Stimulated activated naive B cell treated with anti-CD40 and anti-IgM and Interleukin-4, amounts not matched to agents 10 μg/mL and 1 μg/mL and 100 μg/mL, for 72 hours (primary cell): Measurements from ENCODE around the gene ANP32B.

Experiments used
- ATAC-seq, 2 donors: fragments of 150-1000 bp; cut with Tn5 transposase; replicated peaks; 2 replicates each; pipeline ENCODE4 v1.10.0; 2021; ENCODE audit warnings: moderate library complexity in 1 of 2
- DNase-seq: peaks from one replicate; pipeline ENCODE4 v3.0.0; 2021
- H3K27ac Mint-ChIP-seq: one replicate; pipeline ENCODE4 v1.8.0; 2022; ENCODE audit warnings: mild to moderate bottlenecking, mixed read lengths
- H3K27me3 Mint-ChIP-seq, 2 donors: one replicate each; pipeline ENCODE4 v1.8.0; 2022; ENCODE audit warnings: mixed read lengths in 2 of 2
- H3K36me3 Mint-ChIP-seq, 2 donors: one replicate each; pipeline ENCODE4 v1.8.0; 2022; ENCODE audit warnings: mixed read lengths in 2 of 2, mild to moderate bottlenecking in 1 of 2
- H3K4me1 Mint-ChIP-seq, 2 donors: one replicate each; pipeline ENCODE4 v1.8.0; 2022; ENCODE audit warnings: mixed read lengths in 2 of 2, mild to moderate bottlenecking in 1 of 2
- H3K4me3 Mint-ChIP-seq, 2 donors: one replicate each; pipeline ENCODE4 v1.8.0; 2022; ENCODE audit warnings: mild to moderate bottlenecking in 2 of 2, mixed read lengths in 2 of 2, moderate library complexity in 1 of 2
- H3K9me3 Mint-ChIP-seq, 2 donors: one replicate each; pipeline ENCODE4 v1.8.0; 2022; ENCODE audit warnings: mixed read lengths in 2 of 2, mild to moderate bottlenecking in 1 of 2

The ANP32B gene

DNA sequence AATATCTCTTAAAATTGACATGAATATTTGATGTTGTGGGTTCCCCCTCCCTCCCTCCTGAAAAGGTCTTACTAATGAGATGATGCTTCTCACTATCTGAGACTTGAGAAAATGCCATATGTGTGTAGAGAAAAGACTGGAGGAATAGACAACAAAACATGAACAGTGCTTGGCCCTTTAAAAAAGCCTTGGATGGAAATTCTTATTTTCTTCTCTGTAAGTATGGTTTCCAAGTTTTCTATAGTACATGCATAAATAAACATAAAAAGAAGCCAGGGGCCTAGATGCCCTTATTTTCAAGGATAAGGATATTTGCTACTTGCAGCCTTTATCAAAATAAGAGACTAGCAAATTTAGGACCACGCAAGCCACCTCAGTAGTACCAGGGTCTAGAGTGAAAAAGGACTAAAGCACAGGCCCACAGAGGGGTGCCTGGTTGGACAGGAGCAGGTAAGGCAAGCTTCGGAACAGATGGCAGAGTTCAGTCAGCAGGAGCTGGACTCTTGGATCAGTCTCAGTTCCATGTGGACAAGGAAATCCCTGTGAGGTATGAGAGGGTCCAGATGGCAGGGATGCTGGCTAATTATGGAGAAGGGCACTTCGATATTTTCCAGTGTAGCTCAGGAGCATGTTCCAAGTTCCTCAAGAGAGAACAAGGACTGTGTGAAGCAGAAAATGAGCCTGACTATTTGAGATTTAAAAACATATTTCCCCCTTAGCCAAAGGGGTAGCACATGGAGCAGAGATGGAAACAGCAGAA, 4.6 kb upstream of the ANP32B start:
- no peak for DNase-seq
- Mint-ChIP-seq H3K27me3 (no peaks in the 10 kb centered on the region), H3K9me3 (peaks cover 0 to 1% of the 10 kb centered on the region in 2 donors), H3K4me3 (no peak overlapping the region), H3K4me1 (peaks cover 5 to 11% of the 10 kb centered on the region in 2 donors), H3K36me3 (peaks cover 2 to 4% of the 10 kb centered on the region in 2 donors), H3K27ac (no peak overlapping the region)
- ATAC-seq: no peak

DNA sequence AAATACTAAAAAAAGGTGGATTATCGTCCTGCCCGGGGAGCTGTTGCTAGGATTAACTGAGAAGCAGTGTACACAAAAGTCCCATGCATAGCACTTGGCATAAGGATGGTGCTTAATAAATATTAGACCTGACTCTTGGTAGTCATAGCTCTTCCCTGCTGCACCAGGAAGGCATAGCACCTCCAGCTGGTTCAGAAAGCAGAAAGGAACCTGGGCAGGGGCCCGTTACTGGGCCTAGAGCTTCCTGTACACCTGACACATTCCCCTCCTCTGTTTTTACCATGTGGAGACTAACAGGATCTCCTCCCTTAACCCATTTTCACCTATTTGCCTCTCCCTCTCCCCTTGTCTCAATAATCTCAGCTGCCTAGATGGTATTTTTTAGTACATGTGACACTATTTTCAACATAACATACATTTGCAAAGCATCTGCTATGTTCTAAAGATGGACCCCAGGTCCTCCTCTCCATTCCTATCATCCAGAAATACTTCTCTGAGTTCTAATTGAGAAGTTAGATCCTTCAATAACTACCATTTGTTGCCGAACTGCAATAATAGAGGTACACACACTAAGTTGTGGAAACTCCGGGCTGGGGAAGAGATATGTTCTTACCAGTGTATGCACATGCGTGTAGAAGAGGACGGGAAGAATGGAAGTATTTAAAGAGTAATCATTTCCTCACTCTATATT, 3.2 kb upstream of the ANP32B start:
- Mint-ChIP-seq H3K4me1 (peaks cover 5 to 11% of the 10 kb centered on the region in 2 donors), H3K4me3 (no peak overlapping the region), H3K27me3 (no peaks in the 10 kb centered on the region), H3K9me3 (peaks cover 0 to 1% of the 10 kb centered on the region in 2 donors), H3K36me3 (peaks cover 2 to 4% of the 10 kb centered on the region in 2 donors), H3K27ac (no peak overlapping the region)
- DNase-seq (no peak), ATAC-seq (no peak)

DNA sequence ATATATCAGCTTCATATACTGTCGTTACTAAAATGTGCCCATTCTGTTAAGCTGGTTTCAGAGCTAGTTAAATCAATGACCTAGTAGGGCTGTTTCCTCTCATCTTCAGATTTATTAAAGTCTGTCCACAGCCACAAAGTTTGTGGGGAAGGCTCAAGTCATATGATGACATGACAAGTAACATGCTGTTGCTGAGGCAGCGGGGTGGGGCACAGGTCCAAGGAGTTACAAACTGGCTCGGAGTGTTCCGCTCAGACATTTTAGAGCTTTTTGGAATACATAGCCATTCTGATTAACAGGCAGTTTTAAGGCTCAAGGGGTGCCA, 2.7 kb upstream of the ANP32B start:
- H3K27ac Mint-ChIP-seq: no peak overlapping the region

DNA sequence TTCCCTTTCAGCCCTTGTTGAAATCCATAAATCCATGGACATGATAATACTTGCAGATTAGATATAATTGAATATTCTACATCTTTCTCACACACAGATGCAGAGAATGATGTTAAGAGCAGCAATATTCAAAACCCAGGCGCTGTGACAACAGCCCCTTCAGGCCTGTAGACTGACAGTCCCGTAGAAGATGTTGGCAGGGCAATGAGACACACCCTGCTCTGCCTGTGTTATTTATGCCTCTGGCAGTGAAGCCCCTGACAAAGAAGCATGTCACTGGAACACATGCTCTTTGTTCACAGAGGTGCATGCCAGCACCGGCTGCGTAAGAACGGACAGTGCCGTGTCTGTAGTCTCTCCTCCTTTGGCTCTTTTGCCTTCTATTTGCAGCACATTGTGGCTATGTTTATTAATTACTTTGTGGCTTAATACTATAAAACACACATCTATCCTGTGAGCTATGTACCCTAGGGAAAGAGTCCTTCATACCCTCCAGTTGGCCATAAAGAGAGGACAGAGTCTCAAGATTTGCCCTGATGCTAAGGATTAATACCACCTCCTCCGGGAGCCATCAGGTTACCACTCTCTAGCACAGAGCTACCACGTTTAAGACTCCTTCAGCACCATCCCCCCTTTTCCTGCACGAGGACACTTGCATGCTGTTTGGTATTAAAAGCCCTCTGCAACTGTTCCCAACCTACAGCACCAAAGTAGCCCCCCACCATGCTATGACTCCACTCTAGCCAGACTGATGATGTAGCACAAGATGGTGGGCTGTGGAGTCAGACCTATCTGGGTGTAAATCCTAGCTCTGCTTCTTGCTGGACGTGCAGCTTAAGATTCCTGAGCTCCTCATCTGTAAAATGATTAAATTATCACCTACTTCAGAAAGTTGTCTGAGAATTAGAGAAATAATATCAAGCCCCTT, 2.0 kb upstream of the ANP32B start:
- peaks cover 0 to 5% of the 10 kb centered on the region in 2 donors for H3K36me3 Mint-ChIP-seq
- DNase-seq (no peak), ATAC-seq (no peak)
- no peaks in the 10 kb centered on the region for H3K9me3 Mint-ChIP-seq
- peaks cover 7 to 14% of the 10 kb centered on the region in 2 donors for H3K4me1 Mint-ChIP-seq
- H3K4me3 Mint-ChIP-seq: no peak overlapping the region
- H3K27me3 Mint-ChIP-seq: no peaks in the 10 kb centered on the region
- H3K27ac Mint-ChIP-seq: no peak overlapping the region

More for the DNA sequence above, 2.7 kb upstream of the ANP32B start:
- Mint-ChIP-seq H3K4me1 (peaks cover 5 to 11% of the 10 kb centered on the region in 2 donors), H3K27me3 (no peaks in the 10 kb centered on the region), H3K36me3 (peaks cover 0 to 2% of the 10 kb centered on the region in 2 donors), H3K9me3 (no peaks in the 10 kb centered on the region), H3K4me3 (no peak overlapping the region)
- DNase-seq (no peak), ATAC-seq (no peak)

DNA sequence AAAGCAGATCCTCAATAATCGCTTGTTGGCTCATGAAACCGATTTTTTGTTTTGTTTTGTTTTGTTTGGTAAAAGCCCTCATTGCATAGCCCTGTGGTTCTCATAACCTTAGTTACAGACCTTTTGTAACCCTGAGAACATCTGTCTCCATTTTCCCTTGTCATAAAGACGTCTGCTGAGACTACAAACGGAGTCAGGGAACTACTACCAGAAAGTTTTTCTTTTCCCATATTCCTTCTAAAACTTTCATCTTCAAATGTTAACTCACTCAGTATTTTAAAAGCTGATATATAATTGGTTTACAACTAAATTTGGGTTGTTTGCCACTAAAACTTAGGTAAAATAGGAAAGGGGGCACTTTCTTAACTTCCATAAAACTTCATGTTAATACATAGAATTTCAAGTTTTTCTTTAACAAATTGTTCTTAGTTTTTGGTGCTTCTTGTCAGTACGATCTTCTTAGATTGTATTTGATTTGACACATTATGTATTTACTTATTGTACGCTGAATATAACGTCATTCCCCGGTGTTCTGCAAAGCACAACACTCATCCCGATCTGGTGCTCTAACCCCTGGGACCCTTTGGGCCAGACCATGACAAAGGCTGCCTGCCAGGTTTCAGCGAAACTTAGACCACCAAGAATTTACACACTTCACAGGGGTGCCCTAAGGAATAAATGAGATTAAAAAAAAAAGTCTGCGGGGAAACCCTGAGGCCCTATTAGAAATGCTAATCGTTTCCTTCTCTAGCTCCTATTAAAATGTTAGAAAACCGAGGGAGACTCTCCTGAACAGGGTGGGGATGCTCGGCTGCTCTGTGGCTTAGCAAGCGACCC, 1.1 kb upstream of the ANP32B start:
- H3K4me1 Mint-ChIP-seq: peaks cover 12 to 21% of the 10 kb centered on the region in 2 donors
- ATAC-seq: no peak

DNA sequence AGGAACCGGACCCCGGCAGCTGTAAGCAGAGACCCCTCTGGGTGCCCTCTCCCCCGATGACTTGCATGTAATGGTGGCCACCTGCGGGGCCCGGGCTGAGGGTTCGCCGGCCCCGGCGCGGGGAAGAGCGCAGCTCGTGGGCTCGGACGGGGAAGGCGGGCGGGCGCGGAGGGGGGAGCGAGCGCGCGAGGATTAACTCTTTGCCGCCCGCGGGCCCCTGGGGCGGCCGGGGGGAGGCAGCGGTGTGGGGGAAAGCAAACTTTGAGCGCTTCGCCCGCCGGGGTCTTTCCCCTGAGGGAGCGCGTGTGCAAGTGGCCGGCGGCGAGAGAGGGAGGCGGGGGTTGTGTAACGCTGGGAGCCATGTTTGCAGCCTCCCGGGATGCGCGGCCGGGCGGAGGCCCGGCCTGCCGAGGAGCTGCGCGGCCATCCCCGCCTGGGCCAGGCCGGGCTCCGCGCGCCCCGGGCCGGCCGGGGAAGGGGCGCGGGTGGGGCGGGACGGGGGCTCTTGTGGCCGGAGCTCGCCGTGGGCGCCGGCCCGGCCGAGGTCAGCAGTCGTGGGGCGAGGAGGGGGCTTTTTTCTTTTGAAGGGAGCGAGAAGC, 547 bp downstream of the ANP32B start:
- DNase-seq (peak; percentile 51), ATAC-seq (peak; percentile 28 to 29)
- H3K4me3 Mint-ChIP-seq: peak overlapping the region; percentile 84 to 93
- peaks cover 20 to 35% of the 10 kb centered on the region in 2 donors for H3K4me1 Mint-ChIP-seq
- H3K9me3 Mint-ChIP-seq: no peaks in the 10 kb centered on the region
- peak overlapping the region; percentile 96 for H3K27ac Mint-ChIP-seq
- H3K36me3 Mint-ChIP-seq: peaks cover 4 to 15% of the 10 kb centered on the region in 2 donors
- H3K27me3 Mint-ChIP-seq: no peaks in the 10 kb centered on the region

More for the DNA sequence above, 1.1 kb upstream of the ANP32B start:
- Mint-ChIP-seq H3K36me3 (peaks cover 0 to 11% of the 10 kb centered on the region in 2 donors), H3K4me3 (peak overlapping the region; percentile 84 to 93), H3K27ac (peak overlapping the region; percentile 93), H3K9me3 (no peaks in the 10 kb centered on the region), H3K27me3 (no peaks in the 10 kb centered on the region)
- no peak for DNase-seq

DNA sequence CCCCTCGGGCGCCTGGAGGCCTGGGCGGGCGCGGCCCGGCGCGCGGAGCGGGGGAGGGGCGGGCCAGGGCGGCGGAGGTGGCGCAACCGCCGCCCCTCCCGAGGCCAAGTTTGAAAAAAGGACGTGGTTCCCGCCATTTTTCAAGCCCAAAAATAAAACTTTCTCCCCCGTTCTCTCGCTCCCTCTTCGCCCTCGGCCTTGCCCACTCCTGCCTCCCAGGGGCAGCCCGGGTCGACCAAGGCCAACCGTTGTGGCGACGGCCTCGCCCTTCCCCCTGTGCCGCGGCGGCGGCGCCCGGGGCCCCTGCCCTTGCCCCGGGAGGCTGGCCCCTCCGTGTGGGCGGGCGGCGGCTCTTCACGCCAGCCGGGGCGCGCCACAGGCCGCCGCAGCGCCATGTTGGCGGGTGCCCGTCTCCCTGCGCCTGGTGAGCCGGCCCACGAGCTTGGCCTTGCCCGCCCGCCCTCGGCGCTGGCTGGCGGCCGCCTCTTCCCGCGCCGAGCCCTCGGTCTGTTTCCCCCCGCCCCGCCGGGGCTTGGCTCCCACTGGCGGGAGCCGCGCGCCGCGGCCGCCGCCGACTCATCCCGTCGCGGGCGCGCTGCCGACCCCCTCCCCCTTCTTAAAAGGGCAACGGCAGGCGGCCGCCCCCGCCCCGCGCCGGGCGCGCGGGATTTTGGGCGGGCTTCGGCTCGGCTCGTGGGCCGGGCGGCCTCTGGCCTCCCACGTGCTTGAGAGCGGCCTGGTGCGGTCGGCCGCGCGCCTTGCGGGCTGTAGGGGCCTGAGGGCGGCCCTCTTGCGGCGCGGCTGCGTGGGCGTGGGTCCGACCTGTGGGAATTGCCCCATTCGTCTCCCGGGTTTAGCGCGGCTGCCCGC, 1.3 kb downstream of the ANP32B start:
- ATAC-seq (peak; percentile 42 to 48), DNase-seq (peak; percentile 77)
- H3K4me3 Mint-ChIP-seq: peak overlapping the region; percentile 72 to 81
- H3K4me1 Mint-ChIP-seq: peaks cover 26 to 43% of the 10 kb centered on the region in 2 donors
- H3K9me3 Mint-ChIP-seq: no peaks in the 10 kb centered on the region
- no peaks in the 10 kb centered on the region for H3K27me3 Mint-ChIP-seq
- peak overlapping the region; percentile 96 for H3K27ac Mint-ChIP-seq
- peaks cover 4 to 15% of the 10 kb centered on the region in 2 donors for H3K36me3 Mint-ChIP-seq

DNA sequence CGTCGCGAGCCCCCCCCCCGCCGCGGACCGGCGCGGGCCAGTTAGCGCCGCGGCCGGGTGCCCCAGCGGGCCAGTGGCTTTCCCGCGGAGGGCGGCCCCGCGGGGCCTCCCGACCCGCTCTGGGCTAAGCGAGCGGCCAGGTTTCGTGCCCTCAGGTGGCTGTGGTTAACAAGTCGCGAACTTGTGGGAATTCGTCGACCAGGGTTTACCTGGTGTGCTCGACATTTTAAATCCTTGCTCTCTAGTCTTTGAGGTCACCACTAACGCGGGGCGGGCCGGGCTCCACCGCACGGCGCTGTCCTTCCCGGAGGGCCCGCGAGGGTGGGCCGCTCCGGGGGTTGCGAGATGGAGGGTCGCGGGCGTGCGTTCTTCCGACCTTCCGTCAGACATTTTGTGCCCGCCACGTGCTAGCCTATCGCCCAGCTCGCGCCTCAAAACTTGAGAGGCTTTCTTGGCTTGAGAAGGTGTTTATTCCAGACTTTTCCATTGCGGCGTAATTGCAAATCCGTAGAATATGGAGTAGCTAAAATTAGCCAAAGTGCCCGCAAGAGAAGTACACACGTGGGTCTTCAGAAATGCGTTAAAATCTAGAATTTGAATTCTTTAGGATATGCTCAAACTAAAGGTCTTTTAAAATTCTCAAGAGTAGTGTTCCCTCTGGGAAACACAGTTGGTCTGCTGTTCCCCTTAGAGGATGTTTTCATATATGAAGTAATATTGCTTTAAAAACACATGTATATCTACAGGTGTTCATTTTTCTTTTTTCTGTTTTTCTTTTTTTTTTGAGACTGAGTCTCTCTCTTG, 2.1 kb downstream of the ANP32B start:
- H3K27ac Mint-ChIP-seq: peak overlapping the region; percentile 96
- H3K4me3 Mint-ChIP-seq: peak overlapping the region; percentile 58 to 84
- no peak for ATAC-seq
- H3K36me3 Mint-ChIP-seq: peaks cover 4 to 15% of the 10 kb centered on the region in 2 donors
- peaks cover 31 to 51% of the 10 kb centered on the region in 2 donors for H3K4me1 Mint-ChIP-seq
- H3K27me3 Mint-ChIP-seq: no peaks in the 10 kb centered on the region
- H3K9me3 Mint-ChIP-seq: no peaks in the 10 kb centered on the region
- DNase-seq: peak; percentile 28

DNA sequence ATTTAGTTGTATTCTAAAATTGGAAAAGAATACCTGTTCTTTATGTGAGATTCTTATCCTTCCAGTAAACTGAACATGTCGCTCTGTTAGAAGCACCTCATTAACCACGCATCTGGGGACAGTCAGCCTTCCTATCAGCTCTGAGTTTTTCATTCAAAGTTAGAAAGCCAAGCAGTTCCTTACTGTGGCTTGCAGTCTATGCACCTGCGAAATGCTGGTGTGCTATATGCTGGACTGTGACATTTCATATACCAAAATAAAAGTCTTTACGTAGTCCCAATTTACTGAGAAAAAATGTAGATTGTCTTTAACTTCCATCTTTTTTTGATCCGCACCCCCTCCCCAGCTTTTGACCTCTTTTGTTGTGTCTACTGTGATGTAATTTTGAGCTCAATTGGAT, 4.3 kb downstream of the ANP32B start:
- Mint-ChIP-seq H3K27me3 (no peaks in the 10 kb centered on the region), H3K4me3 (no peak overlapping the region), H3K9me3 (no peaks in the 10 kb centered on the region), H3K36me3 (peaks cover 4 to 18% of the 10 kb centered on the region in 2 donors), H3K4me1 (peaks cover 37 to 65% of the 10 kb centered on the region in 2 donors), H3K27ac (no peak overlapping the region)
- no peak for ATAC-seq
- no peak for DNase-seq

DNA sequence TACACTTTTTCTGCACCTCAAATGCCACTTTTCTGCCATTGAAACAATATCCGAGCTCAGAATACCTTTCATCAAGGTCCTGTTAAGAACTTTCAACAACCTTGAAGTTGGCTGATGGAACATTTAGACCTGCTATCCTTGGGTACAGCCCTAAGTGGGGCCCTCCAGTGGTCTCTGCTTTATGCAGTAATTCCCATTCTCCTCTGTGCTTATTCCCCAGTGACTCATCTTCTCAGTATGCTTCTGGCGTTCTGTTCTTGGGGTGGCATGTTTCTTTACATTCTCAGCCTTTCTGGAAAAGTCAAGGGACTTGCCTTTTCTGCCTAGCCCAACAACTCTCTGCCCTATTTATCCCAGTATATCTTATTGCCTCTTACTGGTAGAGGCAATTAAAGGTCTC, 7.1 kb downstream of the ANP32B start:
- Mint-ChIP-seq H3K4me1 (peaks cover 44 to 80% of the 10 kb centered on the region in 2 donors), H3K4me3 (no peak overlapping the region), H3K27me3 (no peaks in the 10 kb centered on the region), H3K36me3 (peaks cover 4 to 25% of the 10 kb centered on the region in 2 donors), H3K27ac (no peak overlapping the region), H3K9me3 (no peaks in the 10 kb centered on the region)
- ATAC-seq (no peak), DNase-seq (no peak)

DNA sequence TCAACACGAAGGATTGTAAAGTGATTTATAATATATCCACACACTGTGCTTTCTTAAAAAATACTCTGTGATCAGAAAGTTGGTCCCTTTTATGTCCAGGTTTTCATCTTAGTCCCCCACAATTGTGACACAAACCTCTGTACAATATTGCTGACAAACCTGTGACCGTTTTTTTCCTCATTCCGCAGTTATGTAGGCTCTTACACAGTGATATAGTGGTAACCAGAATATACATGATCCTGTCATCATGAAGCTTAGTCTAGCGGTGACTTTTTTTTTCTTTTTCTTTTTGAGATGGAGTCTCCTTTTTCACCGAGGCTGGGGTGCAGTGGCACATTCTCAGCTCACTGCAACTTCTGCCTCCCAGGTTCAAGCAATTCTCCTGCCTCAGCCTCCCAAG, 8.7 kb downstream of the ANP32B start:
- Mint-ChIP-seq H3K4me3 (peak overlapping the region in 1 of 2 donors; percentile 17), H3K36me3 (peaks cover 7 to 18% of the 10 kb centered on the region in 2 donors), H3K9me3 (no peaks in the 10 kb centered on the region), H3K4me1 (peaks cover 39 to 75% of the 10 kb centered on the region in 2 donors), H3K27ac (peak overlapping the region; percentile 25), H3K27me3 (no peaks in the 10 kb centered on the region)
- no peak for ATAC-seq
- DNase-seq: no peak

DNA sequence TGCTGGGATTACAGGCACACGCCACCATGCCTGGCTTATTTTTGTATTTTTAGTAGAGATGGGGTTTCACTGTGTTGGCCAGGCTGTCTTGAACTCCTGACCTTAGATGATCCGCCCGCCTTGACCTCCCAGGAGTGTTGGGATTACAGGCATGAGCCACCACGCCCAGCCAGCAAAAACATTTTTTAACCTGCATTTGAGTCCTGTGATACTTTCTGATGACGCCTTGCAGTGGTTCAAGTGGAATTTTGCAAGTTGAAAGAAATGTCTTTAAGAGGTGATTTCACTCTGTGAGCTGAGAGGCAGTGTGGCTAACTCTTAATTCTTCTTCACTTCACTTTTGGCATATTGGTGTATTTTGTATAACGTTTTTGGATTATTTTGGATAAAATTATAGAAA, 9.1 kb downstream of the ANP32B start:
- Mint-ChIP-seq H3K27me3 (no peaks in the 10 kb centered on the region), H3K9me3 (no peaks in the 10 kb centered on the region), H3K27ac (no peak overlapping the region), H3K4me3 (no peak overlapping the region), H3K4me1 (peaks cover 39 to 74% of the 10 kb centered on the region in 2 donors), H3K36me3 (peaks cover 8 to 21% of the 10 kb centered on the region in 2 donors)
- DNase-seq (no peak), ATAC-seq (no peak)
